ENCODE results near the gene WDR38. TPM values are rescaled to one million over a fixed set of nuclear protein-coding genes. Genes with fewer than 3 reads are reported as not detected.

Gene WDR38
- total RNA-seq, 4 donors from 2014 or later = not detected

DNA sequence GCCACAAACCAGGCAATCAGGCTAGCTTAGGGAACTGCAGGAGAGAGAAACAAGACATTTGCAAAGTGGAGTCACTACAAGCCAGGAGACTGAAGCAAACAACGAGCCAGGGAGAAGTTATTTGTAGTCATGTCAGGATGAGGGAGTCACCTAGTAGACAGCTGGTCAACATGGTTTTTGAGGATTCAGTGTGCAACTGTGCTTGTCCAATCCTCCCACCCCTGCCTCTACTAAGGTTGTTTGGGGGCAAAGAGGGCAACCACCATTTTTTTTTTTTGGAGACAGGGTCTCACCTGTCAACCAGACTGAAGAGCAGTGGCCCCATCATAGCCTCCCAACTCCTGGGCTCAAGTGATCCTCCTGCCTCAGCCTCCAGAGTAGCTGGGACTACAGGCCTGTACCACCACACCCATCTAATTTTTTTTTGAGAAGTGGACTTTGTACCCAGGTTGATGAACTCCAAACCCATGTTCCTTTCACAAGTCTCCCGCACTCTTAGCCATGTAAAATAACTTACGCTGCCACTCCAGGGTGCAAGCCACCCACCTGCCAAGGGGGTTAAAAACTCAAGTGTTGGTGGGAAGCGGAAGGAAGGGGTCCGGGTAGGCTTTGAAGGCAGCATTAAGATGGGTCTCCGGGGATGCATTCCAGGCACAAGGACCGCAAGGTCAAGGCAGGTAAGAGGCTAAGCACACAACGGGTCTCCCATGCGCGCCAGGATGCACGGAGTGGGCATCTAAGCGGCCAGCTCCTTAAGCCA, 7.5 kb downstream of the WDR38 start:
- peak overlapping the region; percentile 56 to 91 (median 76) for H3K4me3 ChIP-seq
- DNase-seq = no peak
- intact Hi-C loops (cut with DNase I; ENCODE audit: low total_unique reads) = no loop called here
- H3K9me3 ChIP-seq = no peaks in the 10 kb centered on the region
- H3K27me3 ChIP-seq = no peaks in the 10 kb centered on the region
- in situ Hi-C loops (cut with MboI; ENCODE audit: low pct_ligation_motif_present in 1 of 4, low pct_unique_long_range_greater_than_20kb in 1 of 4, low sequenced_read_pairs in 3 of 4) = no loop called here
- no peak for TF ChIP-seq POLR2A (IDR thresholded peaks at IDR 0.05)
- no peak for TF ChIP-seq POLR2AphosphoS5 (IDR thresholded peaks at IDR 0.05)
- TF ChIP-seq EP300 (IDR thresholded peaks at IDR 0.05; ENCODE audit: low read depth) = no peak
- TF ChIP-seq, protein P1, sequence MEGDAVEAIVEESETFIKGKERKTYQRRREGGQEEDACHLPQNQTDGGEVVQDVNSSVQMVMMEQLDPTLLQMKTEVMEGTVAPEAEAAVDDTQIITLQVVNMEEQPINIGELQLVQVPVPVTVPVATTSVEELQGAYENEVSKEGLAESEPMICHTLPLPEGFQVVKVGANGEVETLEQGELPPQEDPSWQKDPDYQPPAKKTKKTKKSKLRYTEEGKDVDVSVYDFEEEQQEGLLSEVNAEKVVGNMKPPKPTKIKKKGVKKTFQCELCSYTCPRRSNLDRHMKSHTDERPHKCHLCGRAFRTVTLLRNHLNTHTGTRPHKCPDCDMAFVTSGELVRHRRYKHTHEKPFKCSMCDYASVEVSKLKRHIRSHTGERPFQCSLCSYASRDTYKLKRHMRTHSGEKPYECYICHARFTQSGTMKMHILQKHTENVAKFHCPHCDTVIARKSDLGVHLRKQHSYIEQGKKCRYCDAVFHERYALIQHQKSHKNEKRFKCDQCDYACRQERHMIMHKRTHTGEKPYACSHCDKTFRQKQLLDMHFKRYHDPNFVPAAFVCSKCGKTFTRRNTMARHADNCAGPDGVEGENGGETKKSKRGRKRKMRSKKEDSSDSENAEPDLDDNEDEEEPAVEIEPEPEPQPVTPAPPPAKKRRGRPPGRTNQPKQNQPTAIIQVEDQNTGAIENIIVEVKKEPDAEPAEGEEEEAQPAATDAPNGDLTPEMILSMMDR (IDR thresholded peaks at IDR 0.05) = no peak
- 0 to 5% methylated on average over 1 to 12 of the region's 12 CpGs for WGBS, 2 donors (ENCODE audit: low coverage in 1 of 2)
- H3K36me3 ChIP-seq = peaks cover 0 to 32% (median 10%) of the 10 kb centered on the region in 4 donors
- peak overlapping the region; percentile 93 to 96 (median 94) for H3K27ac ChIP-seq
- peaks cover 13 to 27% (median 21%) of the 10 kb centered on the region in 4 donors for H3K4me1 ChIP-seq

DNA sequence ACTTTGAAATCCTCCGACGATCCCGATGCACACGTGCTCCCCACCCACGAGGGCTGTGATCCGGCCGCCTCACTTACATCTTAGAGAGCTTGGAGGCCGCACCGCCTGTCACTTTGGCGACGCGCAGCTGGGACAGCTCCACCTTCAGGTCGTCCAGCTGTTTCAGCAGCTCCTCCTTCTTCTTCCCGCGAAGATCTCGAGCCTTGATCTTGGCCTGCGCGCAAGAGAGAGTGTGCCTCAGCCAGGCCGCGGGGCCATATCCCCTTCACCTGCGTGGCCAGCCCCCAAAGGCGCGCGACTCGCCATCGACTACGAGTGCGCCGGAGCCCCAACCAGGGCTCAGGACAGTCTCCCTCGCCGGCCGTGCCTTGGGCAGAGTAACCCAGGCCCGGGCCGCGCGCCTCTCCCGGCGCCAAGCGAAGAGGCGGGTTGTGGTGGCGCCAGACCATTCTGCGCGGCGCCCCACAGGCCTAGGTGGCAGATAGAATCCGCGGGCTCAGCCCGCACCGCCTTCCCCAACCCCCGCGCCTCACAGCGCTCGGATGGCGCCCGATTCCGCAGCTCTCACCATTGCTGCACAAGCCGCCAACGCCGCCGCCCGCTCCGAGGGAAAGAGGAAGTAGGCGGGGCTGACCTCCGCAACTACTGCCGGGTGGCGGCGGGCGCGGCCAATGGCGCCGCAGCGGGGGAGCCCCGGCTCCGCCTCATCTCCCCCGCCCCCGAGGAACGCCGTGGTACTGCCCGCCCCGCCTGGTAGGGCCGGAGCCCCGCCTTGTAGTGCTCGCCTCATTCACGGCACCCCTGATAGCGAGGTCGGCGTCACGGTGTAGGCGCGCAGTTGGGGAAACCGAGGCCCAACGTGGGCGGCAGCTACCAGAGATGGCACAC, 8.3 kb downstream of the WDR38 start, which contains the start of the genes ARPC5L and RPL35:
Gene ARPC5L (plus strand): TSS at position 789 of the 888 bp plus-strand sequence. CDS start 7,161 bp downstream, outside the sequence.
Gene RPL35 (minus strand): TSS at position 616 of the 888 bp plus-strand sequence. CDS start 45 bp downstream, at position 571.
- in situ Hi-C loops (cut with MboI; ENCODE audit: low pct_ligation_motif_present in 1 of 4, low pct_unique_long_range_greater_than_20kb in 1 of 4, low sequenced_read_pairs in 3 of 4) = no loop called here
- Histone ChIP-seq H3K4me1 (peaks cover 13 to 27% (median 21%) of the 10 kb centered on the region in 4 donors), H3K36me3 (peaks cover 0 to 32% (median 10%) of the 10 kb centered on the region in 4 donors), H3K27me3 (no peaks in the 10 kb centered on the region), H3K4me3 (peak within 1 kb of the TSS; percentile 56 to 91 (median 76)), H3K9me3 (no peaks in the 10 kb centered on the region), H3K27ac (peak within 1 kb of the TSS; percentile 93 to 96 (median 94))
- intact Hi-C loops (cut with DNase I; ENCODE audit: low total_unique reads) = no loop called here
- DNase-seq = peak; percentile 97
- TF ChIP-seq POLR2AphosphoS5 (IDR thresholded peaks at IDR 0.05) (peak; percentile 91 to 97 (median 93)), EP300 (IDR thresholded peaks at IDR 0.05; ENCODE audit: low read depth) (no peak), POLR2A (IDR thresholded peaks at IDR 0.05) (peak; percentile 86)
- TF ChIP-seq, protein P1 (IDR thresholded peaks at IDR 0.05) = peak in 4 of 5 experiments; percentile 20 to 38 (median 22)
- 1% methylated on average over 62 of the region's 92 CpGs; no CpG with 5 or more reads in 1 of the 2 donors for WGBS, 2 donors (ENCODE audit: low coverage in 1 of 2)

DNA sequence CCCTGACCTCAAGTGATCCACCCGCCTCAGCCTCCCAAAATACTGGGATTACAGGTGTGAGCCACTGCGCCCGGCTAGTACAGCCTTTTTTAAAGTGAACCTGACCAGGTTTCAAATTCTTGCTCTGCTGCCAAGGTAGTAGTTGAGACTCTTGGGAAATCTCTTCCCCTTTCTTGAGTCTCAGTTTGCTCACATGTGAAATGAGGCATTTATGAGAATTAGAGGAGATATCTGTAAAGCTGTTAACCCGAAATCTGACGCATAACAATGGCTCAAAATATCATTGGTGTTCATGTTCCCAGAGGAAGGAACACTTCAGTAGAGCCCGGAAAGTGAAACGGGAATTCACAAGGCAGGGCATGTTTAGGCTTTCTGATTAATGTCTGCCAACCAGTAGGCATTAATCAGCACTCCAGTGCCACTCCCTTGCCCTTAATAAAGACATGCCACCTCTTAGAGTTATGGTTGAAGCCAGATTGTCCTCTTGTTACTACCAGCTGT, 10.2 kb downstream of the WDR38 start:
- TF ChIP-seq, protein P1 (IDR thresholded peaks at IDR 0.05) = no peak
- TF ChIP-seq POLR2A (IDR thresholded peaks at IDR 0.05) (no peak), EP300 (IDR thresholded peaks at IDR 0.05; ENCODE audit: low read depth) (no peak), POLR2AphosphoS5 (IDR thresholded peaks at IDR 0.05) (no peak)
- Histone ChIP-seq H3K4me3 (no peak overlapping the region), H3K27me3 (no peaks in the 10 kb centered on the region), H3K9me3 (no peaks in the 10 kb centered on the region), H3K4me1 (peaks cover 19 to 37% (median 28%) of the 10 kb centered on the region in 4 donors), H3K36me3 (peaks cover 0 to 20% (median 9%) of the 10 kb centered on the region in 4 donors), H3K27ac (peak overlapping the region in 2 of 4 donors; percentile 93)
- in situ Hi-C loops (cut with MboI; ENCODE audit: low pct_ligation_motif_present in 1 of 4, low pct_unique_long_range_greater_than_20kb in 1 of 4, low sequenced_read_pairs in 3 of 4) (no loop called here), intact Hi-C loops (cut with DNase I; ENCODE audit: low total_unique reads) (no loop called here)
- WGBS, 2 donors (ENCODE audit: low coverage in 1 of 2) = 32 to 71% methylated on average over 2 to 7 of the region's 7 CpGs
- DNase-seq = no peak
